Measurements from ENCODE around the gene IL10.

The IL10 gene

DNA sequence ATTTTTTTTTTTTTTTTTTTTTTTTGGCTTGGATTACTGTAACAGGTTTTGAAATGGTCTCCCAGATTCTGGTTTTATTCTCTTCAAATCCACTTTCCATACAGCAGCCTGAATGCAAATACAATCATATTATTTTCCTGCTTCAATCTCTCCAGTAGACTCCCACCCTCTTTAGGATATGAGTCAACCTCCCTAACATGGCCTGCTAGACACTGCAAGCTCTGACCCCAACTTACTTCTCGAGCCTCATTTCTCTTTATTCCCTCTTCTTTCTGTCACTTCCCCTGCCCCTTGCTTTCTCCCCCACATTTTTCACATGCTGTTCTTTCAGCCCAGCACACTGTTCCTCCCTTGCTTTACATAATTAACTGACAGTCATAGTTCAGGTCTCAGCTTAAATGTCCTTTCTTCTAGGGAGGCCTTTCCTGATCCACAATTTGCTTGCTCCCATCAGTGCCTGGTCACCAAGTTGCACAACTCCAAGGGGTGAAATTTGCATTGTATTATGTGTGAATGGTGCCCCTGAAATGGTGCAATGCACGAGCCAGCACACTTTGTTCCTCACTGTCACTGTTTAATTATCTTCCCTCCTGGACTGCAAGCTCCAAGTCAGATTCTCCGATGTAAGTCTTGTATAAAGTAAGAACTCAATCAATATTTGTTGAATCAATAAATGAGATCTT lies 23.8 kb downstream of the IL10 start:
- no peak overlapping the region for H3K27ac Mint-ChIP-seq
- no peak overlapping the region for H3K4me3 Mint-ChIP-seq
- peaks cover 14% of the 10 kb centered on the region for H3K4me1 Mint-ChIP-seq
- no peaks in the 10 kb centered on the region for H3K36me3 Mint-ChIP-seq (ENCODE audit: low read depth)
- H3K27me3 Mint-ChIP-seq (ENCODE audit: low read depth), result peaks cover 5% of the 10 kb centered on the region
- TF ChIP-seq, protein P1, sequence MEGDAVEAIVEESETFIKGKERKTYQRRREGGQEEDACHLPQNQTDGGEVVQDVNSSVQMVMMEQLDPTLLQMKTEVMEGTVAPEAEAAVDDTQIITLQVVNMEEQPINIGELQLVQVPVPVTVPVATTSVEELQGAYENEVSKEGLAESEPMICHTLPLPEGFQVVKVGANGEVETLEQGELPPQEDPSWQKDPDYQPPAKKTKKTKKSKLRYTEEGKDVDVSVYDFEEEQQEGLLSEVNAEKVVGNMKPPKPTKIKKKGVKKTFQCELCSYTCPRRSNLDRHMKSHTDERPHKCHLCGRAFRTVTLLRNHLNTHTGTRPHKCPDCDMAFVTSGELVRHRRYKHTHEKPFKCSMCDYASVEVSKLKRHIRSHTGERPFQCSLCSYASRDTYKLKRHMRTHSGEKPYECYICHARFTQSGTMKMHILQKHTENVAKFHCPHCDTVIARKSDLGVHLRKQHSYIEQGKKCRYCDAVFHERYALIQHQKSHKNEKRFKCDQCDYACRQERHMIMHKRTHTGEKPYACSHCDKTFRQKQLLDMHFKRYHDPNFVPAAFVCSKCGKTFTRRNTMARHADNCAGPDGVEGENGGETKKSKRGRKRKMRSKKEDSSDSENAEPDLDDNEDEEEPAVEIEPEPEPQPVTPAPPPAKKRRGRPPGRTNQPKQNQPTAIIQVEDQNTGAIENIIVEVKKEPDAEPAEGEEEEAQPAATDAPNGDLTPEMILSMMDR (IDR thresholded peaks at IDR 0.05; ENCODE audit: unreplicated experiment in 3 of 3), result no peak
- H3K9me3 Mint-ChIP-seq, result no peaks in the 10 kb centered on the region

DNA sequence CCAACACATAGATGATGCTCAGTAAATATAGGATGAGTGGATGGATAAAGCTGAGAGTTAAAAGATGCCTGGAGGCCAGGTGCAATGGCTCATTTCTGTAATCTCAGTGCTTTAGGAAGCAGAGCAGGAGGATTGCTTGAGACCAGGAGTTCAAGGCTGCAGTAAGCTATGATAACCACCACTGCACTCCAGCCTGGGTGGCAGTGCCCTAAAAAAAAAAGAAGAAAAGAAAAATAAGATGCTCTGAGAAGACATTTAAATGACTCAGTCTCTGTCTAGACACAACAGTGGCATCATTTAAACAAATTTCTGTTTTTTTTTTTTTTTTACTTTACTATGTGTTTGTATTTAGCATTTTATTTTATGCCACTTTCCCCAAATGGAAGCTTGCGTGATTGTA lies 27.0 kb downstream of the IL10 start:
- TF ChIP-seq, protein P1 (IDR thresholded peaks at IDR 0.05; ENCODE audit: unreplicated experiment in 3 of 3), result no peak

DNA sequence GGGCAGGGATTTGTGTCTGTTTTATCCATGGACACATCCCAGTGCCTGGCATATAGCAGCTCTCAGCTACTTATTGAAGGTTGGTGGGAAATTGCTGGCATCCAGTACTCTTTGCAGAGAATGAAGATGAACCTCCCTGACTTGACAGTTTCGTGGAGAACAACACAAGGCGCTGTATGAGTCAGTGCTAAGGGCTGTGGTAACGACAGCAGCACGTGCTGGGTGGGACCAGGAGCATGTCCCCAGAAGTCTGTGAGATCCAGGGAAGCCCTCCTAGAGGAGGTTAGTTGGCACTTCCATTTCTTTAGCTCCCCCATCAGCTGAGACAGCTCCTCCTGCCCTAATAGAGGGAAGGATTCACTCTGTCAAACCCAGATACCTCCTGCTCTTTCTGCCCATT lies 27.6 kb downstream of the IL10 start:
- H3K27me3 Mint-ChIP-seq (ENCODE audit: low read depth), result peaks cover 11% of the 10 kb centered on the region
- TF ChIP-seq, protein P1 (IDR thresholded peaks at IDR 0.05; ENCODE audit: unreplicated experiment in 3 of 3), result no peak
- no peaks in the 10 kb centered on the region for H3K9me3 Mint-ChIP-seq
- no peaks in the 10 kb centered on the region for H3K36me3 Mint-ChIP-seq (ENCODE audit: low read depth)
- H3K4me3 Mint-ChIP-seq, result no peak overlapping the region
- peaks cover 18% of the 10 kb centered on the region for H3K4me1 Mint-ChIP-seq
- H3K27ac Mint-ChIP-seq, result no peak overlapping the region

More for the DNA sequence above, 27.0 kb downstream of the IL10 start:
- Mint-ChIP-seq H3K9me3 (no peaks in the 10 kb centered on the region), H3K4me1 (peaks cover 21% of the 10 kb centered on the region), H3K27ac (no peak overlapping the region), H3K27me3 (ENCODE audit: low read depth) (peaks cover 11% of the 10 kb centered on the region), H3K4me3 (no peak overlapping the region), H3K36me3 (ENCODE audit: low read depth) (no peaks in the 10 kb centered on the region)

DNA sequence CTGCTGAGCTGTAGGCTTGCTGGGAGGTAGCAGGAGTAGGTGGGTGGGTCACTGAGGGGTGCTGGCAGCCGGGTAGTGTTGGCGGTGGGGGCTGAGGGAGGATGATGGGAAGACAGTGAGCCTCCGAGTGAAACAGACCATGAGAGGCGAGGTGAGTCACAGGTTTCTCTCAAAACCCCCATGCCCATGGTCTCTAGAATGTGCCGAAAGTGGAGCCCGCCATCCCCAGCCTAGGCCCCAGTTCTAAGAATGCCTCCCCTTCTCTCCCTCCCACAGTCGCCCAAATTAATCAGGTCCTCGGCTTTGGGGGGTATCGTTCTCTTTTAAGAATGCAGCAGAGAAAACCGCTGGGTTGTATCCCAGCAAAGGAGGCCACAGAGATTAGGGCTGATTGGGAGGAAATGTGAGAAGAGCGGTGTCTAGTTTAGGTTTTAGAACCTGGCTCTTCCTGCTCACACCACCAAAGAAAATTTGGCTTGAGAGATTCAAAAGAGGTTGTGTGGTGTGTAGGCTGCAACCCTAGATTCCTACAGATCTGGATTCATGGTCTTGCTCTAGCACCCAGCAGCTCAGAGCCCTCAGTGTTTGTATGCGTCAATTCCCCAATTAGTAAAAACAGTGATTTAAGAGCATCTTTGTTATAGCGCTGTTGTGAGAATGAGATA lies 29.4 kb downstream of the IL10 start:
- Mint-ChIP-seq H3K27ac (no peak overlapping the region), H3K36me3 (ENCODE audit: low read depth) (no peaks in the 10 kb centered on the region), H3K4me1 (peaks cover 31% of the 10 kb centered on the region), H3K4me3 (no peak overlapping the region), H3K9me3 (no peaks in the 10 kb centered on the region), H3K27me3 (ENCODE audit: low read depth) (peaks cover 11% of the 10 kb centered on the region)
- TF ChIP-seq, protein P1 (IDR thresholded peaks at IDR 0.05; ENCODE audit: unreplicated experiment in 3 of 3), result no peak

DNA sequence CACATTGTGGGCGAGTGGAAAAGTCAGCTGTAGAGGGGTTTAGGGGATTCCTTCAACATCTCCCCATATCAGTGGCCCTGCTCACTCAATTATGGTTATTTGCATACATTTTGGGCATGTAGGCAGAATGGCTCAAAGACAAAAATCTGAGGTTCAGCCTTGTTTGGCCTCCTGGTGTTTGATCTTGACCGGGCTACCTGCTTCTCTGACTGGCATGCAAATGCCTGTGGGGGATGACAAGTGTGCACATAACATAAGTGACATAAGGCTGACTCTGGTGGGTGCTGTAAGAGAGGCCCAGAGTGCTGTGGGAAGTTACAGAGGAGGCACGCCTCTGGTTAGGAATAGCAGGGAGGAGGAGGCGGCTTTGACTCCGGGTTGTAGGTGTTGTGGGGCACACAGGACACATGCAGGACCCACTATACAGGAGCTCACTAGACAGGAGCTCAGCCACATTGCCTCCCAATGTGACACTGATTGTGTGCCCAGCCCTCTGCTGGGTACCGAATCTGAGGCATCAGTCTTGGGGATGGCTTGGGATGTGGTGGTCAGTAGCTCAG lies 31.1 kb downstream of the IL10 start:
- Mint-ChIP-seq H3K36me3 (ENCODE audit: low read depth) (no peaks in the 10 kb centered on the region), H3K27ac (no peak overlapping the region), H3K4me3 (no peak overlapping the region), H3K27me3 (ENCODE audit: low read depth) (peaks cover 11% of the 10 kb centered on the region), H3K4me1 (peaks cover 40% of the 10 kb centered on the region), H3K9me3 (no peaks in the 10 kb centered on the region)
- TF ChIP-seq, protein P1 (IDR thresholded peaks at IDR 0.05; ENCODE audit: unreplicated experiment in 3 of 3), result no peak

All from nephron (organoid).